SK-N-SH treated with all-trans-retinoic acid at 6 μM for 48 hours (cell line): ENCODE data around the gene UBLCP1.

ENCODE experiments used
- ARNTL ChIP-seq: fragments of 450-650 bp; formaldehyde crosslinking; IDR thresholded peaks from 2 replicates; pipeline ENCODE4 v1.5.0; 2020; ENCODE audit warnings: low read depth, mild to moderate bottlenecking, moderate library complexity, borderline replicate concordance
- BACH2 ChIP-seq: fragments of 250-450 bp; sonication (Bioruptor Pico); IDR thresholded peaks from 2 replicates; pipeline ENCODE4 v1.9.0; 2021; ENCODE audit warnings: mild to moderate bottlenecking, borderline replicate concordance
- CSDC2 ChIP-seq: fragments of 250-450 bp; sonication (Bioruptor Pico); IDR thresholded peaks from 2 replicates; pipeline ENCODE4 v1.5.0; 2020; ENCODE audit warnings: mild to moderate bottlenecking, moderate library complexity
- GLIS3 ChIP-seq: fragments of 250-450 bp; sonication (Bioruptor Pico); IDR thresholded peaks from 2 replicates; pipeline ENCODE4 v1.5.0; 2020; ENCODE audit warnings: mild to moderate bottlenecking, moderate library complexity
- RARB ChIP-seq: fragments of 250-450 bp; sonication (Bioruptor Pico); IDR thresholded peaks from 2 replicates; pipeline ENCODE4 v1.8.0; 2021; ENCODE audit warnings: mild to moderate bottlenecking, moderate library complexity
- ZC3H10 ChIP-seq: fragments of 250-450 bp; sonication (Bioruptor Pico); IDR thresholded peaks from 2 replicates; pipeline ENCODE4 v1.5.1; 2021; ENCODE audit warnings: mild to moderate bottlenecking, moderate library complexity
- ZFP3 ChIP-seq: fragments of 250-450 bp; sonication (Bioruptor Pico); IDR thresholded peaks from 2 replicates; pipeline ENCODE4 v1.5.0; 2020; ENCODE audit warnings: mild to moderate bottlenecking, moderate library complexity
- ZFP30 ChIP-seq: fragments of 450-650 bp; formaldehyde crosslinking; IDR thresholded peaks from 2 replicates; pipeline ENCODE4 v1.5.0; 2022; ENCODE audit warnings: mild to moderate bottlenecking, moderate library complexity
- ZNF70 ChIP-seq: fragments of 450-650 bp; formaldehyde crosslinking; IDR thresholded peaks from 2 replicates; pipeline ENCODE4 v1.5.0; 2020; ENCODE audit warnings: mild to moderate bottlenecking, moderate library complexity
- ZNF8 ChIP-seq: fragments of 450-650 bp; formaldehyde crosslinking; IDR thresholded peaks from 2 replicates; pipeline ENCODE4 v1.5.0; 2020; ENCODE audit warnings: mild to moderate bottlenecking, moderate library complexity
- TF ChIP-seq, protein P1 (sequence below): fragments of 250-450 bp; sonication (Bioruptor Pico); IDR thresholded peaks from 2 replicates; pipeline ENCODE4 v1.8.0; 2020; ENCODE audit warnings: mild to moderate bottlenecking, moderate library complexity, borderline replicate concordance
- TF ChIP-seq, protein P2 (sequence below): fragments of 250-450 bp; sonication (Bioruptor Pico); IDR thresholded peaks from 2 replicates; pipeline ENCODE4 v1.5.0; 2020; ENCODE audit warnings: mild to moderate bottlenecking, moderate library complexity
- TF ChIP-seq, protein P3 (sequence below): fragments of 250-450 bp; sonication (Bioruptor Pico); IDR thresholded peaks from 2 replicates; pipeline ENCODE4 v1.5.1; 2021; ENCODE audit warnings: mild to moderate bottlenecking, moderate library complexity

DNA sequence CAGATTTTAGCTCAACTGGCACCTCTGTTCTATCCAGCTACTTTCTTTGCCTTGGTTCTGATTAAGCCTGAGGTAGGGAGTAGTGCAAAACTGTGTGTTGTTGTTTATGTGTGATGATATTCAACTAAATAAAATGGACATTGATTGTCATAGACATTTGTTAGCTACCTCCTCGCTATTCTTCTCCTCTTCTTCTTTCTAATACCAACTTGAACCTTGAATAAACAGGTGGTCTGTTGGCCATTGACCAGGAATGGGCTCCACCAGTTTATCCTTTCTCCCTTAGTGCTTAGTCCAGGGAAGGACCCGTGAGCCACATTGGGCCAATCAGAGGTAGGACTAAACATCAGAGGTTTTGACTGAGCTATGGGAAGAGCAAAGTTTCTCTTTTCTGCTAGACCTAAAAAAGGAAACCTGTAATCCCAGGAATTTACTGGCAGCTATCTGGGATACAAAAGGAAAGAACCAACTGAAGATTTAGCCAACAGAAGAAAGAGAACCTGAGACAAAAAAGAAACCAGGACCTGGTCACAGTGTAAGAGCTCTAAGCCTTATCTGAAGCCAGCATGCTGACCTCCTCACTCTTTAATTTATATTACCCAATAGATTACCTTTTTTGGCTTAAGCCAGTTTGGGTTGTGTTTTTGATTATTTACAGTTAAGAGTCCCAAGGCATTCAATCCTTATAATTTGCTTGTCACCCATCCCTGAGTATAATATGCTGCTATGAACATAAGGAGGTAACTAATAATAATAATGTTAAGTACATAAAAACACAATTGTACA lies 48.4 kb upstream of the UBLCP1 start:
- no peak for TF ChIP-seq ZFP30 (CRISPR knock-in tag)
- TF ChIP-seq, protein P1, sequence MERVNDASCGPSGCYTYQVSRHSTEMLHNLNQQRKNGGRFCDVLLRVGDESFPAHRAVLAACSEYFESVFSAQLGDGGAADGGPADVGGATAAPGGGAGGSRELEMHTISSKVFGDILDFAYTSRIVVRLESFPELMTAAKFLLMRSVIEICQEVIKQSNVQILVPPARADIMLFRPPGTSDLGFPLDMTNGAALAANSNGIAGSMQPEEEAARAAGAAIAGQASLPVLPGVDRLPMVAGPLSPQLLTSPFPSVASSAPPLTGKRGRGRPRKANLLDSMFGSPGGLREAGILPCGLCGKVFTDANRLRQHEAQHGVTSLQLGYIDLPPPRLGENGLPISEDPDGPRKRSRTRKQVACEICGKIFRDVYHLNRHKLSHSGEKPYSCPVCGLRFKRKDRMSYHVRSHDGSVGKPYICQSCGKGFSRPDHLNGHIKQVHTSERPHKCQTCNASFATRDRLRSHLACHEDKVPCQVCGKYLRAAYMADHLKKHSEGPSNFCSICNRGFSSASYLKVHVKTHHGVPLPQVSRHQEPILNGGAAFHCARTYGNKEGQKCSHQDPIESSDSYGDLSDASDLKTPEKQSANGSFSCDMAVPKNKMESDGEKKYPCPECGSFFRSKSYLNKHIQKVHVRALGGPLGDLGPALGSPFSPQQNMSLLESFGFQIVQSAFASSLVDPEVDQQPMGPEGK (CRISPR knock-in tag) = no peak
- no peak for TF ChIP-seq RARB (CRISPR knock-in tag)
- TF ChIP-seq, protein P2, sequence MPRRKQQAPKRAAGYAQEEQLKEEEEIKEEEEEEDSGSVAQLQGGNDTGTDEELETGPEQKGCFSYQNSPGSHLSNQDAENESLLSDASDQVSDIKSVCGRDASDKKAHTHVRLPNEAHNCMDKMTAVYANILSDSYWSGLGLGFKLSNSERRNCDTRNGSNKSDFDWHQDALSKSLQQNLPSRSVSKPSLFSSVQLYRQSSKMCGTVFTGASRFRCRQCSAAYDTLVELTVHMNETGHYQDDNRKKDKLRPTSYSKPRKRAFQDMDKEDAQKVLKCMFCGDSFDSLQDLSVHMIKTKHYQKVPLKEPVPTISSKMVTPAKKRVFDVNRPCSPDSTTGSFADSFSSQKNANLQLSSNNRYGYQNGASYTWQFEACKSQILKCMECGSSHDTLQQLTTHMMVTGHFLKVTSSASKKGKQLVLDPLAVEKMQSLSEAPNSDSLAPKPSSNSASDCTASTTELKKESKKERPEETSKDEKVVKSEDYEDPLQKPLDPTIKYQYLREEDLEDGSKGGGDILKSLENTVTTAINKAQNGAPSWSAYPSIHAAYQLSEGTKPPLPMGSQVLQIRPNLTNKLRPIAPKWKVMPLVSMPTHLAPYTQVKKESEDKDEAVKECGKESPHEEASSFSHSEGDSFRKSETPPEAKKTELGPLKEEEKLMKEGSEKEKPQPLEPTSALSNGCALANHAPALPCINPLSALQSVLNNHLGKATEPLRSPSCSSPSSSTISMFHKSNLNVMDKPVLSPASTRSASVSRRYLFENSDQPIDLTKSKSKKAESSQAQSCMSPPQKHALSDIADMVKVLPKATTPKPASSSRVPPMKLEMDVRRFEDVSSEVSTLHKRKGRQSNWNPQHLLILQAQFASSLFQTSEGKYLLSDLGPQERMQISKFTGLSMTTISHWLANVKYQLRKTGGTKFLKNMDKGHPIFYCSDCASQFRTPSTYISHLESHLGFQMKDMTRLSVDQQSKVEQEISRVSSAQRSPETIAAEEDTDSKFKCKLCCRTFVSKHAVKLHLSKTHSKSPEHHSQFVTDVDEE (CRISPR knock-in tag) = no peak
- TF ChIP-seq CSDC2 (CRISPR knock-in tag) = no peak
- no peak for TF ChIP-seq ZNF70 (CRISPR knock-in tag)
- no peak for TF ChIP-seq BACH2 (CRISPR knock-in tag)
- TF ChIP-seq GLIS3 (CRISPR knock-in tag) = no peak
- TF ChIP-seq ZC3H10 = no peak
- TF ChIP-seq, protein P3, sequence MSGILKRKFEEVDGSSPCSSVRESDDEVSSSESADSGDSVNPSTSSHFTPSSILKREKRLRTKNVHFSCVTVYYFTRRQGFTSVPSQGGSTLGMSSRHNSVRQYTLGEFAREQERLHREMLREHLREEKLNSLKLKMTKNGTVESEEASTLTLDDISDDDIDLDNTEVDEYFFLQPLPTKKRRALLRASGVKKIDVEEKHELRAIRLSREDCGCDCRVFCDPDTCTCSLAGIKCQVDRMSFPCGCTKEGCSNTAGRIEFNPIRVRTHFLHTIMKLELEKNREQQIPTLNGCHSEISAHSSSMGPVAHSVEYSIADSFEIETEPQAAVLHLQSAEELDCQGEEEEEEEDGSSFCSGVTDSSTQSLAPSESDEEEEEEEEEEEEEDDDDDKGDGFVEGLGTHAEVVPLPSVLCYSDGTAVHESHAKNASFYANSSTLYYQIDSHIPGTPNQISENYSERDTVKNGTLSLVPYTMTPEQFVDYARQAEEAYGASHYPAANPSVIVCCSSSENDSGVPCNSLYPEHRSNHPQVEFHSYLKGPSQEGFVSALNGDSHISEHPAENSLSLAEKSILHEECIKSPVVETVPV = no peak
- no peak for TF ChIP-seq ARNTL
- no peak for TF ChIP-seq ZFP3 (CRISPR knock-in tag)
- no peak for TF ChIP-seq ZNF8 (CRISPR knock-in tag)
